Endodermal cell (in vitro differentiated cells): ENCODE data around the gene ZBTB42. TPM values are rescaled to one million over a fixed set of nuclear protein-coding genes. Genes with fewer than 3 reads are reported as not detected.

Experiments
- DNase-seq: peaks from one replicate; pipeline ENCODE4 v3.0.0-alpha.2; 2017
- H3K27ac ChIP-seq: 2 replicates; pipeline ENCODE4 v1.5.1; 2013; ENCODE audit warnings: mild to moderate bottlenecking, low read depth, low read length, moderate library complexity
- H3K27me3 ChIP-seq: 2 replicates; pipeline ENCODE4 v1.6.1; 2013; ENCODE audit warnings: mild to moderate bottlenecking, low read length, moderate library complexity; ENCODE audit not compliant: insufficient read depth, control insufficient read depth, poor library complexity, severe bottlenecking
- H3K36me3 ChIP-seq: 2 replicates; pipeline ENCODE4 v1.7.0; 2013; ENCODE audit warnings: mild to moderate bottlenecking, low read length, moderate library complexity; ENCODE audit not compliant: control insufficient read depth, insufficient read depth
- H3K4me1 ChIP-seq: one replicate; pipeline ENCODE4 v1.7.0; 2013; ENCODE audit warnings: low read length; ENCODE audit not compliant: control insufficient read depth, insufficient read depth
- H3K4me3 ChIP-seq: 2 replicates; pipeline ENCODE4 v1.5.1; 2013; ENCODE audit warnings: mild to moderate bottlenecking, low read length, moderate library complexity
- H3K9ac ChIP-seq: 2 replicates; pipeline ENCODE4 v1.6.1; 2013; ENCODE audit warnings: mild to moderate bottlenecking, low read length, moderate library complexity; ENCODE audit not compliant: poor library complexity, severe bottlenecking; ENCODE audit errors: extremely low read depth
- H3K9me3 ChIP-seq: 2 replicates; pipeline ENCODE4 v1.6.1; 2013; ENCODE audit warnings: mild to moderate bottlenecking, low read length, moderate library complexity; ENCODE audit not compliant: control insufficient read depth
- H3K27ac Mint-ChIP-seq: 2 replicates; pipeline ENCODE4 v1.8.0; 2020; ENCODE audit warnings: mixed read lengths
- H3K27me3 Mint-ChIP-seq: 2 replicates; pipeline ENCODE4 v1.8.0; 2021; ENCODE audit warnings: mild to moderate bottlenecking, mixed read lengths; ENCODE audit not compliant: insufficient read depth
- H3K36me3 Mint-ChIP-seq: 2 replicates; pipeline ENCODE4 v1.8.0; 2020; ENCODE audit warnings: low read depth, mixed read lengths
- H3K4me1 Mint-ChIP-seq: 2 replicates; pipeline ENCODE4 v1.8.0; 2020; ENCODE audit warnings: mixed read lengths
- H3K4me3 Mint-ChIP-seq: 2 replicates; pipeline ENCODE4 v1.8.0; 2020; ENCODE audit warnings: mild to moderate bottlenecking, moderate library complexity, mixed read lengths
- H3K9me3 Mint-ChIP-seq: 2 replicates; pipeline ENCODE4 v1.8.0; 2020; ENCODE audit warnings: mild to moderate bottlenecking, mixed read lengths
- WGBS, 2 experiments: methylation state at CpG; one replicate each; pipeline versions ENCODE4 v1.1.5 to v1.1.7; 2013; ENCODE audit warnings: missing lambda C conversion rate in 2 of 2, mixed read lengths in 1 of 2; ENCODE audit not compliant: insufficient coverage in 1 of 2, insufficient read length in 1 of 2; 5-methylcytosine and 5-hydroxymethylcytosine counted together
- total RNA-seq, 2 donors: library from RNA; stranded (reverse); fragmentation: NEBNext Ultra II Directional in 1 of 2; extraction: Animal tissue kit (Norgen Biotek cat#: 25700) in 1 of 2; gene quantifications; 2 replicates in 1 of 2; 3 replicates in 1 of 2; pipeline ENCODE4 v1.2.1, GENCODE V29; 2021
- TF ChIP-seq, protein P1 (sequence below): fragments of 200-600 bp; sonication (generic); conservative IDR thresholded peaks from 2 replicates; pipeline ENCODE4 v1.5.0; 2021; ENCODE audit warnings: antibody characterized with exemption, mild to moderate bottlenecking

Gene ZBTB42
- total RNA-seq, 2 donors from 2014 or later, result 7.7 to 8.4 TPM

DNA sequence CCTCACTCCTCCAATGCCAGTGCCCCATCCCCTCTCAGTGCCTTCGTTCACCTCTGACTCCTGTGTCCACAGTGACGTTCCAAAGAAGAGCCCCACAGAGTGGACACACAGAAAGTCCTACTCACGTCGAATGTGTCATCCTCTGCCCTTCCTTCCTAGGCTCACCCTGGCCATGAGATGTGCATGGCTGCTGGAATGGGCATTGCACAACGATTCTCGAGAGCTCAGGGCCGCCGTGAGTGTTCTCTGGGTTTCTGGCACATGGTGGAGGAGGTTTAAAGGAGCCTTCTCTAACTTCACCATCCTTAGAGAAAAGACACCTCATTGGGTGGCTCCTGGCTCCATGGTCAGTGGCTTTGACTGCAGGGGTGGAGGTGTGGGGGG, 51.4 kb downstream of the ZBTB42 start:
- no peak overlapping the region for H3K9ac ChIP-seq
- H3K27ac ChIP-seq, result no peak overlapping the region
- WGBS, 2 experiments, result 90 to 93% methylated on average over 5 to 6 of the region's 8 CpGs
- H3K4me3 ChIP-seq, result no peak overlapping the region
- DNase-seq, result no peak
- no peaks in the 10 kb centered on the region for H3K27me3 ChIP-seq
- Mint-ChIP-seq H3K4me1 (peaks cover 4% of the 10 kb centered on the region), H3K36me3 (peaks cover 2% of the 10 kb centered on the region), H3K27ac (no peak overlapping the region), H3K27me3 (peaks cover 31% of the 10 kb centered on the region), H3K9me3 (peaks cover 4% of the 10 kb centered on the region), H3K4me3 (no peak overlapping the region)
- no peaks in the 10 kb centered on the region for H3K4me1 ChIP-seq
- H3K9me3 ChIP-seq, result no peaks in the 10 kb centered on the region
- H3K36me3 ChIP-seq, result no peaks in the 10 kb centered on the region
- TF ChIP-seq, protein P1, sequence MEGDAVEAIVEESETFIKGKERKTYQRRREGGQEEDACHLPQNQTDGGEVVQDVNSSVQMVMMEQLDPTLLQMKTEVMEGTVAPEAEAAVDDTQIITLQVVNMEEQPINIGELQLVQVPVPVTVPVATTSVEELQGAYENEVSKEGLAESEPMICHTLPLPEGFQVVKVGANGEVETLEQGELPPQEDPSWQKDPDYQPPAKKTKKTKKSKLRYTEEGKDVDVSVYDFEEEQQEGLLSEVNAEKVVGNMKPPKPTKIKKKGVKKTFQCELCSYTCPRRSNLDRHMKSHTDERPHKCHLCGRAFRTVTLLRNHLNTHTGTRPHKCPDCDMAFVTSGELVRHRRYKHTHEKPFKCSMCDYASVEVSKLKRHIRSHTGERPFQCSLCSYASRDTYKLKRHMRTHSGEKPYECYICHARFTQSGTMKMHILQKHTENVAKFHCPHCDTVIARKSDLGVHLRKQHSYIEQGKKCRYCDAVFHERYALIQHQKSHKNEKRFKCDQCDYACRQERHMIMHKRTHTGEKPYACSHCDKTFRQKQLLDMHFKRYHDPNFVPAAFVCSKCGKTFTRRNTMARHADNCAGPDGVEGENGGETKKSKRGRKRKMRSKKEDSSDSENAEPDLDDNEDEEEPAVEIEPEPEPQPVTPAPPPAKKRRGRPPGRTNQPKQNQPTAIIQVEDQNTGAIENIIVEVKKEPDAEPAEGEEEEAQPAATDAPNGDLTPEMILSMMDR, result no peak

Other genes with a start within 250 kb of the ZBTB42 start
- gene C14orf180, start 221.3 kb upstream of the ZBTB42 start, total RNA-seq, result not detected
- 10 to 100 TPM in 1 of 2 donors, 1 to 10 TPM in 1; 8.2 to 15.7 TPM for gene TMEM179, start 196.3 kb upstream of the ZBTB42 start, total RNA-seq
- gene INF2, start 111.5 kb upstream of the ZBTB42 start, total RNA-seq, result 100 to 1,000 TPM in 1 of 2 donors, 10 to 100 TPM in 1; 99.7 to 114 TPM
- 10 to 100 TPM; 15.8 to 31.0 TPM for gene ADSS1, start 76.9 kb upstream of the ZBTB42 start, total RNA-seq
- 10 to 100 TPM; 82.5 to 87.3 TPM for gene SIVA1, start 48.0 kb upstream of the ZBTB42 start, total RNA-seq
- gene AKT1, start 5.4 kb upstream of the ZBTB42 start, total RNA-seq, result 100 to 1,000 TPM; 133 to 152 TPM
- gene CEP170B, start 64.2 kb downstream of the ZBTB42 start, total RNA-seq, result 10 to 100 TPM; 38.9 to 43.1 TPM
- gene PLD4, start 123.8 kb downstream of the ZBTB42 start, total RNA-seq, result not detected
- 1 to 10 TPM in 1 of 2 donors, under 1 TPM in 1; 0.93 to 2.2 TPM for gene AHNAK2, start 177.3 kb downstream of the ZBTB42 start, total RNA-seq
- gene CLBA1, start 184.7 kb downstream of the ZBTB42 start, total RNA-seq, result 10 to 100 TPM; 11.2 to 12.5 TPM
- gene CDCA4, start 220.0 kb downstream of the ZBTB42 start, total RNA-seq, result 10 to 100 TPM; 46.6 to 65.1 TPM